Right cardiac atrium (tissue), 5 donors: ENCODE data around the gene GNAQ. TPM values are rescaled to one million over a fixed set of nuclear protein-coding genes. Genes with fewer than 3 reads are reported as not detected.
A peak's percentile ranks its signal among the peaks of the same experiment; 100 is the strongest.

Experiments used
- ATAC-seq, 2 donors: fragments of 200-7000 bp; cut with Tn5 transposase; one replicate each; pipeline versions ENCODE4 v1.8.0 to v1.9.1; 2020; ENCODE audit warnings: moderate library complexity in 2 of 2, mild to moderate bottlenecking in 1 of 2
- DNase-seq, 3 donors: peaks; one replicate each; pipeline ENCODE4 v3.0.0-alpha.2; 2020
- H3K27ac ChIP-seq: one replicate; pipeline ENCODE4 v1.5.1; 2013; ENCODE audit warnings: mild to moderate bottlenecking, low read length, control low read depth, moderate library complexity
- H3K27me3 ChIP-seq: one replicate; pipeline ENCODE4 v1.6.1; 2013; ENCODE audit not compliant: control insufficient read depth, insufficient read depth
- H3K4me1 ChIP-seq: one replicate; pipeline ENCODE4 v1.6.1; 2013; ENCODE audit warnings: low read length; ENCODE audit not compliant: control insufficient read depth, insufficient read depth
- H3K4me3 ChIP-seq: one replicate; pipeline ENCODE4 v1.5.1; 2013; ENCODE audit warnings: low read length, control low read depth
- H3K9me3 ChIP-seq: one replicate; pipeline ENCODE4 v1.6.1; 2013; ENCODE audit warnings: low read length; ENCODE audit not compliant: control insufficient read depth
- WGBS: extraction: QIAGEN DNeasy Blood & Tissue Kit; methylation state at CpG from one replicate; pipeline ENCODE4 v1.1.7; 2013; 5-methylcytosine and 5-hydroxymethylcytosine counted together
- intact Hi-C, 4 donors: fragments of 100-400 bp; cut with DNase I; formaldehyde crosslinking; loops; one replicate each; pipeline versions ENCODE4 v1.11.0 to v1.14.0; 2022 to 2023
- polyA plus RNA-seq: library from polyadenylated mRNA; stranded (reverse); fragments of 200-250 nt; gene quantifications from one replicate; pipeline ENCODE4 v1.2.3, GENCODE V29; 2013
- total RNA-seq, 4 donors: library from RNA; stranded (reverse); fragmentation: NEBNext Ultra II Directional; extraction: Animal tissue kit (Norgen Biotek cat#: 25700); gene quantifications; one replicate each; pipeline ENCODE4 v1.2.1, GENCODE V29; 2021
- donor health status: healthy with polysubstance abuse.
- donor health status: DM: no; HTN: yes; CAD: no.
- donor health status: DM: no; HTN: no; CAD: no.
- donor health status: DM: no; HTN: yes; CAD: no; lungs with severe emphysema.
- donor health status: DM: yes; HTN: yes; CAD: no.

The GNAQ gene
- total and polyA plus RNA-seq, 5 donors: 6.0 to 18.1 (median 16.4) TPM

DNA sequence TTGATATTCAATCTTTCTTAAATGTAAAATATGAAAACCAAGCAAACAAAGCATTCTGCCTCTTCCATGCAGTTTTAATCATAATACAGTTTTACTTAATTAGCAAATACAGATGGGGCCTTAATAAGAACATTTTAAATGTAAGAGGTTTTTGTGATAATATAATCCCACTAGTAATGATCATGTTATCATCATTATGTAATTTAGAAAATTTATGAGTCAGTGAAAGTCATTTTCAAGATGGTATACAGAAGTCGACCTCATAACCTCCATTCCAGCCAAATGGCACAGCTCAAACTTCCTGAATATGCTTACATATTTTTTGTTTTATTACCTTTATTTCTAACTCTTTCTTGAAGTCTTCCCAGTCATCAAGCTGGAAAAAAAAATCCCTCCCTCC lies 281.3 kb downstream of the GNAQ start:
- no peak for ATAC-seq
- DNase-seq: no peak
- no peak overlapping the region for H3K4me3 ChIP-seq
- no peaks in the 10 kb centered on the region for H3K4me1 ChIP-seq
- WGBS: 52% methylated on average over 1 of the region's 1 CpG
- H3K27ac ChIP-seq: no peak overlapping the region
- intact Hi-C loops: loop anchor here in 2 of 4 donors (10.0 kb wide), 2 partner anchors 295 to 315 kb away; no protein-coding TSS in a partner anchor
- no peaks in the 10 kb centered on the region for H3K9me3 ChIP-seq
- H3K27me3 ChIP-seq: no peaks in the 10 kb centered on the region

DNA sequence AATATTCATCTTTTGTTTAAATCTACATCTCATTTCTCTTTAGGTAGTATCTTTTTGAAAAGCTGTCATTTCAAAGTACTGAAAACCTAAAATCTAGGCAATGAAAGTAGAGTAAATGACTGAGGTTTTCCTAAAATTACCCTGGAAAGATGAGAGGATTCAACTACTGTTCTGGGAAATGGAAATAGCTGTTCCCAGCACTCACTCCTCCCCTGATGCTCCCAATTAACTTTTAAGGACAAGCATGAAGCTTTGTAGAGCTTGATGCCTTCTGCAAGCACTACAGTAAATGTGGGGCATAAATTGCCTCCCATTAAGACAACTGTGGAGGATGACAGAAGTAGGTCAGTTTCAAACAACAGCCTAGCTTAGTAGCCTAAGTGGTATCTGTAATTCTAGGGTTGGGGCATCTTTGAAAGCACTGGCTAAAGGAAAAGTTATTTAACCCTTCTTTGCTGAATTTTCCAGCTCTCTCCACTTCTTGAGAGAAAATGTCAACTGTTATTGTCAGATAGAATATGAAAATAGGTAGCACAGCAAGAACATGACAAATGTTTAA lies 283.3 kb downstream of the GNAQ start:
- ATAC-seq (no peak), DNase-seq (no peak)
- Histone ChIP-seq H3K27ac (no peak overlapping the region), H3K4me3 (no peak overlapping the region), H3K9me3 (no peaks in the 10 kb centered on the region), H3K27me3 (no peaks in the 10 kb centered on the region), H3K4me1 (peaks cover 3% of the 10 kb centered on the region)
- intact Hi-C loops: no loop called here

DNA sequence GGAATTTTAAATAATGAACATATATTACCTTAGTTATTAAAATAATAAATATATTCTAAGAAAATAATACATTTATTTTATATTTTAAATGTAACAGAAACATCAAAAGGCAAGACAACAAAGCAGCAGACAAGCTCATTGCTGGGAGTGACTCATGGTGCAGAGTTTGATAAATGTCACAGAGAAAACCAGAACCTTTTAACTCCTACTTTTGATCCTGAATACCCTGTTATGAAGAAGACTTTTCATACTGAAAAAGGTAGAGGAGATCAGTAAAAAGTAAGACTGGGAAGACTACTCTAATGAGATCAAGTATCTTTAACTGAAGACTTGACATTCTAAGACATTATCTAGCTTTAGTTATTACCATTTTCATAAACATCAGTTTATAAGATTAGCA lies 284.4 kb downstream of the GNAQ start:
- DNase-seq: no peak
- Histone ChIP-seq H3K4me1 (peaks cover 3% of the 10 kb centered on the region), H3K4me3 (no peak overlapping the region), H3K27ac (no peak overlapping the region), H3K27me3 (no peaks in the 10 kb centered on the region), H3K9me3 (no peaks in the 10 kb centered on the region)
- intact Hi-C loops: no loop called here
- no peak for ATAC-seq

DNA sequence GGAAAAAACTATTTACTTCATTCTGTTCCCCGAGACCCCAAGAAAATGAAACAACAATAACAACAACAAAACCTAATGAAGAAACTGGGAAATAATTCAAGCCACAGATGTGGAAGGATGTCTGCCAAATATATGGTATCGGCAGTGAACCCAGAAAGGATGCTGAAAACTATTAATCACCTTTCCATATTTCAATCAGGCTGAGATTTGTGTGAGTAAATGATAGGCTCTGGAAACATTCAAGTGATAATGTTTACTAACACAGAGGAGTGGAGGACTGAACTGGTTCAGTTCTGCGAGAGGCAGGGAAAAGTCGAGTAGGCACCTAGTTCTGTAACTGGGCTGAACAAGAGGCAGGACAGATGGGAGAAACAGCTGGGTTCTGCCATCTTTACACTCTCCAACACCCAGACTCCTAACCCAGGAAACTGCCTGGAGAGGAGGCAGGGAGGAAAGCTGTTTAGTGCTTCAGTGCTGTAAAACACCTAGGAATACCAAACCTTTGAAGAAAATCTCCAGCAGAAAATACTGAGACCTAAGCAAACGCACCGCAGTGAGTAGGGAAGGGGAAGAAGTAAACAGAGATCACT lies 286.7 kb downstream of the GNAQ start:
- intact Hi-C loops: no loop called here
- H3K27ac ChIP-seq: no peak overlapping the region
- H3K9me3 ChIP-seq: no peaks in the 10 kb centered on the region
- DNase-seq: no peak
- no peak for ATAC-seq
- H3K27me3 ChIP-seq: no peaks in the 10 kb centered on the region
- peaks cover 3% of the 10 kb centered on the region for H3K4me1 ChIP-seq
- no peak overlapping the region for H3K4me3 ChIP-seq
- 60% methylated on average over 6 of the region's 6 CpGs for WGBS

- intact Hi-C loops: no loop called here
- Histone ChIP-seq H3K4me1 (peaks cover 3% of the 10 kb centered on the region), H3K27me3 (no peaks in the 10 kb centered on the region), H3K27ac (no peak overlapping the region), H3K4me3 (no peak overlapping the region), H3K9me3 (no peaks in the 10 kb centered on the region)
- WGBS: 74% methylated on average over 1 of the region's 1 CpG
- DNase-seq: no peak
- ATAC-seq: no peak
Observed at GRCh38 chr9:77743386-77743785, 288.2 kb downstream of the GNAQ start.

- intact Hi-C loops: loop anchor here in 1 of 4 donors (10.0 kb wide), 1 partner anchor 294 kb away; no protein-coding TSS in a partner anchor
- Histone ChIP-seq H3K27ac (no peak overlapping the region), H3K9me3 (no peaks in the 10 kb centered on the region), H3K4me1 (peaks cover under 1% of the 10 kb centered on the region), H3K4me3 (no peak overlapping the region), H3K27me3 (no peaks in the 10 kb centered on the region)
- ATAC-seq (no peak), DNase-seq (no peak)
- 91% methylated on average over 4 of the region's 4 CpGs for WGBS
Observed at GRCh38 chr9:77738932-77739331, 292.7 kb downstream of the GNAQ start.

- no peaks in the 10 kb centered on the region for H3K4me1 ChIP-seq
- WGBS: 61% methylated on average over 5 of the region's 5 CpGs
- H3K27ac ChIP-seq: no peak overlapping the region
- no peaks in the 10 kb centered on the region for H3K27me3 ChIP-seq
- intact Hi-C loops: loop anchor here in 1 of 4 donors (10.0 kb wide), 1 partner anchor 291 kb away; no protein-coding TSS in a partner anchor
- DNase-seq (peak in 2 of 3 donors; percentile 22 to 58), ATAC-seq (peak; percentile 64 to 70)
- H3K9me3 ChIP-seq: no peaks in the 10 kb centered on the region
- no peak overlapping the region for H3K4me3 ChIP-seq
Observed at GRCh38 chr9:77735494-77735893, 296.1 kb downstream of the GNAQ start.

DNA sequence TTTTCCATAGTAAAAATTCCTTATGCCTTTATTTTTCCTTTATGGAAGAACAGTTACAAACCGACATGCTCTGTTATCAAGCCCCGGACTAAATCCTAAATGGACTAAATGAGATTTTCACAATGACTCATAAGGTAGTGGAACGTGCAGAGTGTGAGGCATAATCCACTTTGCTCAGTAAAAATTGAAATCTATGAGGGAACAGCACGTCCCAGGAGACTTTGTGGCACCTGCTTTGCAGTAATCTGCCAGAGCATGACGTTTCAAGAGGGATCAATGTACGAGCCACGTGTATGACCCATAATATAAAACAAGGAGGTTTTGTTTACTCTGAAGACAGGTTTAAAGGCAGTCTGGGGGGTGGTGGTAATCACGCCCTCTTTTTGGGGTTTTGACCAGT lies 299.7 kb downstream of the GNAQ start:
- Histone ChIP-seq H3K4me3 (no peak overlapping the region), H3K9me3 (no peaks in the 10 kb centered on the region), H3K27ac (no peak overlapping the region), H3K27me3 (no peaks in the 10 kb centered on the region), H3K4me1 (no peaks in the 10 kb centered on the region)
- no peak for ATAC-seq
- 88% methylated on average over 8 of the region's 8 CpGs for WGBS
- intact Hi-C loops: loop anchor here in 1 of 4 donors (10.0 kb wide), 1 partner anchor 287 kb away; no protein-coding TSS in a partner anchor
- DNase-seq: no peak

DNA sequence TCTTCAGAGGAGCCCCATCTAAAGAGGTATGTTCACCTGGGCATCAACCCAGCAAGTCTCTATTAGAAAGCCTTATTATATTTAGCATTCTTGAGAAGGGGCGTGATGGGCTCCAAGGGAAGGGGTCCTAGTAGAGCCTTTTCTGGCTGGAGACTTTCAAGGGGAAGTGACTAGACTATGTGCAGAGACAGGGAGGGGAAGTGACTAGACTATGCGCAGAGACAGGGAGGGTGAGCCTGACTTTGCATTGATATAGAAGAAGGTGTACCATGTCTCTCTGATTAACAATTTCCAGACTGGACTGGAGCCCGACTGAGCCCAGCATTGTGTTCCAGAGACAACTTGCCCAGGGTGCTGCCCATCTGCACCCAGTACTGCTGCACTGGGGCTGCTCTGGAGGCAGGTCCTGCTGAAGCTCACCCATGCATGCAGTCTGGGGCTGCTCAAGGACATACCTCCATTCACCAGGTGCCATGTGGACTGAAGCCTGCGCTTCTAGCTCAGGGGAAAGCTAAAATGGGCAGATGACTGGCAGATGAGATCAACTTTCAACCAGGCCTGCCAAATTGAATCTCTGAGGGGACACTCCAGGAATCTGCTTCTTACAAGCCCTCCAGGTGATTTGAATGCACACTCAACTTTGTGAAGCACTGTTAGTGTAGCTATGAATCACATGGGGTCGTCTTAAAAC lies 300.5 kb downstream of the GNAQ start:
- intact Hi-C loops: loop anchor here in 1 of 4 donors (10.0 kb wide), 1 partner anchor 286 kb away; no protein-coding TSS in a partner anchor
- 87% methylated on average over 5 of the region's 5 CpGs for WGBS
- H3K4me1 ChIP-seq: no peaks in the 10 kb centered on the region
- DNase-seq: no peak
- no peak overlapping the region for H3K27ac ChIP-seq
- H3K9me3 ChIP-seq: no peaks in the 10 kb centered on the region
- ATAC-seq: no peak
- no peaks in the 10 kb centered on the region for H3K27me3 ChIP-seq
- no peak overlapping the region for H3K4me3 ChIP-seq

- 94% methylated on average over 1 of the region's 1 CpG for WGBS
- H3K27ac ChIP-seq: no peak overlapping the region
- H3K4me1 ChIP-seq: no peaks in the 10 kb centered on the region
- no peak overlapping the region for H3K4me3 ChIP-seq
- H3K27me3 ChIP-seq: no peaks in the 10 kb centered on the region
- intact Hi-C loops: no loop called here
- ATAC-seq: no peak
- no peaks in the 10 kb centered on the region for H3K9me3 ChIP-seq
- DNase-seq: no peak
Observed at GRCh38 chr9:77729177-77729576, 302.4 kb downstream of the GNAQ start.

GRCh38 chr9:77726814-77727213 lies 304.8 kb downstream of the GNAQ start:
- H3K4me1 ChIP-seq: no peaks in the 10 kb centered on the region
- DNase-seq: no peak
- no peak overlapping the region for H3K27ac ChIP-seq
- no peak for ATAC-seq
- no peaks in the 10 kb centered on the region for H3K9me3 ChIP-seq
- no peaks in the 10 kb centered on the region for H3K27me3 ChIP-seq
- 96% methylated on average over 1 of the region's 1 CpG for WGBS
- no peak overlapping the region for H3K4me3 ChIP-seq
- intact Hi-C loops: no loop called here
